ENCODE data around the gene PSMD1. TPM values are rescaled to one million over a fixed set of nuclear protein-coding genes. Genes with fewer than 3 reads are reported as not detected.

The PSMD1 gene
- total RNA-seq, 1 experiment from 2014 or later: 133 TPM

DNA sequence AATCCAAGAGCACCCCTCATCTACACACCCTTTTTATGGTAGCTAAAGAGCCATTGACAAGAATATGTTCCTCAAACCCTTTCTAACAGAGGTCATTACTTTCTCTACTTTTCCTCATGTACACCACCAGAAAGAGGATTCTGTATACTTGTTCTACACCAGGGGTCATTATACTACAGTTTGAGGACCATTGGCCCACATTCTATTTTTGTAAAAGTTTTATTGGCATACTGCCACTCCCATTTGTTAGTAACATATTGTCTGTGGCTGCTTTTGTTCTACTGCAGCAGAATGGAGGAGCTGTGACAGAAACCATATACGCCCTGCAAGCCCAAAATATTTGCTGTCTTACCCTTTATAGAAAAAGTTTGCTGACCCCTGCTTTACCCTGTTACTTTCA lies 53.9 kb downstream of the PSMD1 start:
- H3K79me2 ChIP-seq (ENCODE audit: insufficient read depth, low read length): peaks cover 32% of the 10 kb centered on the region
- no peaks in the 10 kb centered on the region for H3K9me2 ChIP-seq (ENCODE audit: insufficient read depth)
- ChIA-PET POLR2A (no interaction called here), CTCF (no interaction called here), RAD21 (ENCODE audit: low non-redundant PET in 1 of 2, low total read pairs in 2 of 2, uncharacterized antibody in 2 of 2, unreplicated experiment in 2 of 2) (no interaction called here)
- ATAC-seq (no peak), DNase-seq (ENCODE audit: low read depth, low spot score) (no peak)
- no peaks in the 10 kb centered on the region for H3K4me1 ChIP-seq (ENCODE audit: control insufficient read depth in 1 of 2, insufficient read depth in 2 of 2, low read length in 2 of 2)
- no peak overlapping the region for H3K27ac ChIP-seq (ENCODE audit: low read depth, low read length)
- no peak overlapping the region for H3K9ac ChIP-seq (ENCODE audit: low read length)
- H3K4me3 ChIP-seq (replicated peaks in 1 of 2; ENCODE audit: low read depth in 1 of 2, low read length in 2 of 2): no peak overlapping the region
- TF ChIP-seq RAD21 (IDR thresholded peaks at IDR 0.05; ENCODE audit: low read depth): no peak
- TF ChIP-seq, protein P1, sequence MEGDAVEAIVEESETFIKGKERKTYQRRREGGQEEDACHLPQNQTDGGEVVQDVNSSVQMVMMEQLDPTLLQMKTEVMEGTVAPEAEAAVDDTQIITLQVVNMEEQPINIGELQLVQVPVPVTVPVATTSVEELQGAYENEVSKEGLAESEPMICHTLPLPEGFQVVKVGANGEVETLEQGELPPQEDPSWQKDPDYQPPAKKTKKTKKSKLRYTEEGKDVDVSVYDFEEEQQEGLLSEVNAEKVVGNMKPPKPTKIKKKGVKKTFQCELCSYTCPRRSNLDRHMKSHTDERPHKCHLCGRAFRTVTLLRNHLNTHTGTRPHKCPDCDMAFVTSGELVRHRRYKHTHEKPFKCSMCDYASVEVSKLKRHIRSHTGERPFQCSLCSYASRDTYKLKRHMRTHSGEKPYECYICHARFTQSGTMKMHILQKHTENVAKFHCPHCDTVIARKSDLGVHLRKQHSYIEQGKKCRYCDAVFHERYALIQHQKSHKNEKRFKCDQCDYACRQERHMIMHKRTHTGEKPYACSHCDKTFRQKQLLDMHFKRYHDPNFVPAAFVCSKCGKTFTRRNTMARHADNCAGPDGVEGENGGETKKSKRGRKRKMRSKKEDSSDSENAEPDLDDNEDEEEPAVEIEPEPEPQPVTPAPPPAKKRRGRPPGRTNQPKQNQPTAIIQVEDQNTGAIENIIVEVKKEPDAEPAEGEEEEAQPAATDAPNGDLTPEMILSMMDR (IDR thresholded peaks at IDR 0.05 in 2 of 3, conservative IDR thresholded peaks at IDR 0.05 in 1 of 3; ENCODE audit: borderline replicate concordance in 1 of 3, insufficient read depth in 1 of 3, low read depth in 2 of 3, low read length in 2 of 3): 0 out of 6 replicates have a peak, but pooled peaks of 1 of the 3 experiments have one; percentile 3
- no peak overlapping the region for H2AFZ ChIP-seq (ENCODE audit: low read depth, low read length, poor library complexity, severe bottlenecking)
- H4K20me1 ChIP-seq (ENCODE audit: insufficient read depth): 0 out of 2 replicates have a peak, but pooled peaks cover 7% of the 10 kb centered on the region
- no peak overlapping the region for H3K4me2 ChIP-seq (ENCODE audit: low read length)
- no peaks in the 10 kb centered on the region for H3K27me3 ChIP-seq (ENCODE audit: insufficient read depth, low read length)
- no peaks in the 10 kb centered on the region for H3K9me3 ChIP-seq (ENCODE audit: control insufficient read depth in 1 of 2, insufficient read depth in 1 of 2, low read depth in 1 of 2, low read length in 2 of 2)
- intact Hi-C loops (cut with micrococcal nuclease): no loop called here
- peaks cover 10 to 14% of the 10 kb centered on the region in 2 experiments; a peak in 2 of 4 replicates for H3K36me3 ChIP-seq (ENCODE audit: control insufficient read depth in 1 of 2, insufficient read depth in 2 of 2, low read length in 2 of 2)
- no TSS peak for BruUV-seq (replicated peaks)

DNA sequence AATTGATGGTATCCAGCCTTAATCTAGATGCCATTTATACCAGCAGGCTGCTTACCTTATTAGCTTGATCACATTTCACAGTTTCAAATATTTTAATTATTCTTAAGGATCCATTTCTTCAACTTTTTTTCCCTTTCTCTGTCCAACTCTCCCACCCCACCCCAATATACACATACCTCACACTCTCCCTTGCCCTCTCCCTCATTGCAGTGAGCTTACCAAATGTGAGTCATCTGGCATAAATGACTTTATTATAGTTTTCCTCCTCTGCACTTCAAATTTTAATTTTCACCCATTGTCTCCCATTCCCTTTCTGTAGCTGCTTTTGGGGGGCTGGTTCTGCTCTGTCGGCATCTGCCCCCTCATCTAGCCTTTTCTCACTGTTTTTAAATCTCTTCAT lies 55.3 kb downstream of the PSMD1 start:
- no TSS peak for BruUV-seq (replicated peaks)
- CTCF ChIA-PET: interaction anchor here (1.0 kb wide), 1 partner anchor 8 kb away, joined by 4 read pairs; no protein-coding TSS in a partner anchor
- Histone ChIP-seq H3K27ac (ENCODE audit: low read depth, low read length) (no peak overlapping the region), H3K4me3 (replicated peaks in 1 of 2; ENCODE audit: low read depth in 1 of 2, low read length in 2 of 2) (no peak overlapping the region), H3K79me2 (ENCODE audit: insufficient read depth, low read length) (peaks cover 20% of the 10 kb centered on the region; the same call in 1 of the 2 replicates), H3K36me3 (ENCODE audit: control insufficient read depth in 1 of 2, insufficient read depth in 2 of 2, low read length in 2 of 2) (peaks cover 10 to 14% of the 10 kb centered on the region in 2 experiments; a peak in 2 of 4 replicates), H4K20me1 (ENCODE audit: insufficient read depth) (0 out of 2 replicates have a peak, but pooled peaks cover 7% of the 10 kb centered on the region), H2AFZ (ENCODE audit: low read depth, low read length, poor library complexity, severe bottlenecking) (no peak overlapping the region), H3K27me3 (ENCODE audit: insufficient read depth, low read length) (no peaks in the 10 kb centered on the region), H3K9me2 (ENCODE audit: insufficient read depth) (no peaks in the 10 kb centered on the region), H3K4me1 (ENCODE audit: control insufficient read depth in 1 of 2, insufficient read depth in 2 of 2, low read length in 2 of 2) (no peaks in the 10 kb centered on the region), H3K4me2 (ENCODE audit: low read length) (no peak overlapping the region), H3K9ac (ENCODE audit: low read length) (no peak overlapping the region), H3K9me3 (ENCODE audit: control insufficient read depth in 1 of 2, insufficient read depth in 1 of 2, low read depth in 1 of 2, low read length in 2 of 2) (no peaks in the 10 kb centered on the region)
- no peak for ATAC-seq
- no peak for TF ChIP-seq RAD21 (IDR thresholded peaks at IDR 0.05; ENCODE audit: low read depth)
- TF ChIP-seq, protein P2, sequence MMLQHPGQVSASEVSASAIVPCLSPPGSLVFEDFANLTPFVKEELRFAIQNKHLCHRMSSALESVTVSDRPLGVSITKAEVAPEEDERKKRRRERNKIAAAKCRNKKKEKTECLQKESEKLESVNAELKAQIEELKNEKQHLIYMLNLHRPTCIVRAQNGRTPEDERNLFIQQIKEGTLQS (IDR thresholded peaks at IDR 0.05): no peak
- no peak for TF ChIP-seq SRF (IDR thresholded peaks at IDR 0.05; ENCODE audit: low read depth)
- no peak for TF ChIP-seq SP1 (IDR thresholded peaks at IDR 0.05; ENCODE audit: low read depth)
- TF ChIP-seq, protein P3, sequence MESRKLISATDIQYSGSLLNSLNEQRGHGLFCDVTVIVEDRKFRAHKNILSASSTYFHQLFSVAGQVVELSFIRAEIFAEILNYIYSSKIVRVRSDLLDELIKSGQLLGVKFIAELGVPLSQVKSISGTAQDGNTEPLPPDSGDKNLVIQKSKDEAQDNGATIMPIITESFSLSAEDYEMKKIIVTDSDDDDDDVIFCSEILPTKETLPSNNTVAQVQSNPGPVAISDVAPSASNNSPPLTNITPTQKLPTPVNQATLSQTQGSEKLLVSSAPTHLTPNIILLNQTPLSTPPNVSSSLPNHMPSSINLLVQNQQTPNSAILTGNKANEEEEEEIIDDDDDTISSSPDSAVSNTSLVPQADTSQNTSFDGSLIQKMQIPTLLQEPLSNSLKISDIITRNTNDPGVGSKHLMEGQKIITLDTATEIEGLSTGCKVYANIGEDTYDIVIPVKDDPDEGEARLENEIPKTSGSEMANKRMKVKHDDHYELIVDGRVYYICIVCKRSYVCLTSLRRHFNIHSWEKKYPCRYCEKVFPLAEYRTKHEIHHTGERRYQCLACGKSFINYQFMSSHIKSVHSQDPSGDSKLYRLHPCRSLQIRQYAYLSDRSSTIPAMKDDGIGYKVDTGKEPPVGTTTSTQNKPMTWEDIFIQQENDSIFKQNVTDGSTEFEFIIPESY (IDR thresholded peaks at IDR 0.05; ENCODE audit: extremely low read depth, insufficient replicate concordance, low read length): no peak
- no peak for TF ChIP-seq ZFX (IDR thresholded peaks at IDR 0.05)
- TF ChIP-seq, protein P4, sequence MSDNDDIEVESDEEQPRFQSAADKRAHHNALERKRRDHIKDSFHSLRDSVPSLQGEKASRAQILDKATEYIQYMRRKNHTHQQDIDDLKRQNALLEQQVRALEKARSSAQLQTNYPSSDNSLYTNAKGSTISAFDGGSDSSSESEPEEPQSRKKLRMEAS (IDR thresholded peaks at IDR 0.05): no peak
- TF ChIP-seq FOSL1 (IDR thresholded peaks at IDR 0.05; ENCODE audit: low read depth): no peak
- TF ChIP-seq TCF7L2 (IDR thresholded peaks at IDR 0.05; ENCODE audit: borderline replicate concordance, extremely low read depth, insufficient read depth, insufficient read length): no peak
- no peak for TF ChIP-seq POLR2AphosphoS5 (IDR thresholded peaks at IDR 0.05; ENCODE audit: low read depth, low read length)
- TF ChIP-seq ELF1 (IDR thresholded peaks at IDR 0.05; ENCODE audit: borderline replicate concordance, low read depth): no peak
- TF ChIP-seq ZNF274 (IDR thresholded peaks at IDR 0.05; ENCODE audit: low read depth, low read length): no peak
- TF ChIP-seq EZH2phosphoT487 (IDR thresholded peaks at IDR 0.05; ENCODE audit: borderline replicate concordance): no peak
- RAD21 ChIA-PET (ENCODE audit: low non-redundant PET in 1 of 2, low total read pairs in 2 of 2, uncharacterized antibody in 2 of 2, unreplicated experiment in 2 of 2): no interaction called here
- no peak for DNase-seq (ENCODE audit: low read depth, low spot score)
- intact Hi-C loops (cut with micrococcal nuclease): no loop called here
- POLR2A ChIA-PET: interaction anchor here (0.9 kb wide), 1 partner anchor 17 kb away, joined by 3 read pairs; no protein-coding TSS in a partner anchor
